Ascending aorta (tissue), 2 donors: Measurements from ENCODE around the gene DKK1. TPM values are rescaled to one million over a fixed set of nuclear protein-coding genes. Genes with fewer than 3 reads are reported as not detected.

Source experiments
- DNase-seq, 2 donors: peaks; one replicate each; pipeline ENCODE4 v3.0.0-alpha.2; 2019; ENCODE audit warnings: low spot score in 2 of 2
- H3K27ac ChIP-seq, 2 donors: fragments of 200-600 bp; sonication (generic); one replicate each; pipeline ENCODE4 v1.5.1; 2016 to 2017; ENCODE audit warnings: mild to moderate bottlenecking in 1 of 2
- H3K27me3 ChIP-seq: fragments of 200-600 bp; sonication (generic); one replicate; pipeline ENCODE4 v1.5.1; 2017
- H3K36me3 ChIP-seq, 2 donors: fragments of 200-600 bp; sonication (generic); one replicate each; pipeline ENCODE4 v1.5.1; 2016
- H3K4me1 ChIP-seq, 2 donors: fragments of 200-600 bp; sonication (generic); one replicate each; pipeline ENCODE4 v1.5.1; 2016 to 2017; ENCODE audit warnings: mild to moderate bottlenecking in 1 of 2
- H3K4me3 ChIP-seq, 2 donors: fragments of 200-600 bp; sonication (generic); one replicate each; pipeline ENCODE4 v1.5.1; 2016 to 2017; ENCODE audit warnings: mild to moderate bottlenecking in 1 of 2
- H3K9me3 ChIP-seq, 2 donors: fragments of 200-600 bp; sonication (generic); one replicate each; pipeline ENCODE4 v1.5.1; 2016
- CTCF ChIP-seq, 3 experiments: fragments of 200-600 bp in 2 of 3; fragments of 450-650 bp in 1 of 3; sonication (generic) in 2 of 3; IDR thresholded peaks; one replicate each; pipeline ENCODE4 v1.5.1; 2016 to 2019; ENCODE audit warnings: antibody characterized with exemption in 3 of 3, mild to moderate bottlenecking in 1 of 3, moderate library complexity in 1 of 3
- intact Hi-C: fragments of 100-400 bp; cut with DNase I; formaldehyde crosslinking; loops from one replicate; pipeline ENCODE4 v1.15.1; 2023
- total RNA-seq: library from RNA; depleted of rRNA; stranded (reverse); fragments of >200 nt; gene quantifications from one replicate; pipeline ENCODE4 v1.1.0, GENCODE V29; 2016

The DKK1 gene
- total RNA-seq, 1 donor from 2014 or later, result 1.6 TPM

GRCh38 chr10:52284416-52285013 is 29.6 kb upstream of the DKK1 start:
- H3K9me3 ChIP-seq, result no peaks in the 10 kb centered on the region
- TF ChIP-seq CTCF (IDR thresholded peaks at IDR 0.05), result no peak

GRCh38 chr10:52287866-52288265 is 26.2 kb upstream of the DKK1 start:
- intact Hi-C loops, result no loop called here
- Histone ChIP-seq H3K36me3 (peaks cover 3 to 30% of the 10 kb centered on the region in 2 donors), H3K27me3 (no peaks in the 10 kb centered on the region), H3K27ac (no peak overlapping the region), H3K9me3 (no peaks in the 10 kb centered on the region), H3K4me3 (no peak overlapping the region), H3K4me1 (no peaks in the 10 kb centered on the region)
- TF ChIP-seq CTCF (IDR thresholded peaks at IDR 0.05), result no peak
- no peak for DNase-seq

More at GRCh38 chr10:52284416-52285013, 29.6 kb upstream of the DKK1 start:
- Histone ChIP-seq H3K4me1 (peaks cover 0 to 10% of the 10 kb centered on the region in 2 donors), H3K36me3 (peaks cover 6 to 30% of the 10 kb centered on the region in 2 donors), H3K27ac (no peak overlapping the region), H3K27me3 (no peaks in the 10 kb centered on the region), H3K4me3 (no peak overlapping the region)
- DNase-seq, result no peak
- intact Hi-C loops, result no loop called here

GRCh38 chr10:52297747-52298146 is 16.3 kb upstream of the DKK1 start:
- Histone ChIP-seq H3K36me3 (peaks cover 0 to 6% of the 10 kb centered on the region in 2 donors), H3K4me3 (no peak overlapping the region), H3K27me3 (no peaks in the 10 kb centered on the region), H3K4me1 (no peaks in the 10 kb centered on the region), H3K9me3 (no peaks in the 10 kb centered on the region), H3K27ac (no peak overlapping the region)
- no peak for DNase-seq
- no peak for TF ChIP-seq CTCF (IDR thresholded peaks at IDR 0.05)
- intact Hi-C loops, result no loop called here

GRCh38 chr10:52300599-52301277 is 13.3 kb upstream of the DKK1 start:
- intact Hi-C loops, result no loop called here
- DNase-seq, result no peak
- Histone ChIP-seq H3K27ac (no peak overlapping the region), H3K4me3 (no peak overlapping the region), H3K4me1 (no peaks in the 10 kb centered on the region), H3K9me3 (no peaks in the 10 kb centered on the region), H3K36me3 (no peaks in the 10 kb centered on the region), H3K27me3 (no peaks in the 10 kb centered on the region)
- TF ChIP-seq CTCF (IDR thresholded peaks at IDR 0.05), result no peak

- no peaks in the 10 kb centered on the region for H3K27me3 ChIP-seq
- H3K4me1 ChIP-seq, result peaks cover 0 to 7% of the 10 kb centered on the region in 2 donors
- no peaks in the 10 kb centered on the region for H3K36me3 ChIP-seq
- intact Hi-C loops, result loop anchor here (1.0 kb wide), 1 partner anchor 181 kb away; no protein-coding TSS in a partner anchor
- peak in 1 of 2 donors; percentile 62 for DNase-seq
- peak; percentile 49 to 75 (median 63) for TF ChIP-seq CTCF (IDR thresholded peaks at IDR 0.05)
- H3K4me3 ChIP-seq, result peak overlapping the region; percentile 48 to 63
- H3K27ac ChIP-seq, result no peak overlapping the region
- H3K9me3 ChIP-seq, result no peaks in the 10 kb centered on the region
These were observed 5.6 kb upstream of the DKK1 start for GRCh38 chr10:52308251-52309031.
